NOMO-1 treated with dmso at 0.1 percent for 144 hours (cell line): ENCODE measurements around the gene GTF2F2.
A peak's percentile ranks its signal among the peaks of the same experiment; 100 is the strongest.

Source experiments
- DNase-seq: peaks from one replicate; lab custom pipeline; 2025; ENCODE audit not compliant: unreplicated experiment; lab: John Stamatoyannopoulos, UW

GTF2F2 gene

GRCh38 chr13:45209229-45209628 lies 88.9 kb downstream of the GTF2F2 start:
- no peak for DNase-seq

- DNase-seq: no peak
These were observed 95.2 kb downstream of the GTF2F2 start for GRCh38 chr13:45215392-45216077.

GRCh38 chr13:45216193-45216592 lies 95.9 kb downstream of the GTF2F2 start:
- no peak for DNase-seq

GRCh38 chr13:45218689-45219088 lies 98.4 kb downstream of the GTF2F2 start:
- no peak for DNase-seq

GRCh38 chr13:45219123-45219891 lies 99.0 kb downstream of the GTF2F2 start:
- DNase-seq: no peak

- peak; percentile 46 for DNase-seq
These were observed 99.6 kb downstream of the GTF2F2 start for GRCh38 chr13:45219938-45220375.

GRCh38 chr13:45220403-45220802 lies 100.1 kb downstream of the GTF2F2 start:
- no peak for DNase-seq

GRCh38 chr13:45222516-45222915 lies 102.2 kb downstream of the GTF2F2 start:
- DNase-seq: no peak

- no peak for DNase-seq
These were observed 102.6 kb downstream of the GTF2F2 start for GRCh38 chr13:45222919-45223318.

GRCh38 chr13:45224176-45224575 lies 103.9 kb downstream of the GTF2F2 start:
- DNase-seq: no peak

- no peak for DNase-seq
These were observed 105.1 kb downstream of the GTF2F2 start for GRCh38 chr13:45225370-45225769.

- no peak for DNase-seq
These were observed 105.7 kb downstream of the GTF2F2 start for GRCh38 chr13:45226024-45226423.

GRCh38 chr13:45228002-45228401 lies 107.7 kb downstream of the GTF2F2 start:
- no peak for DNase-seq

GRCh38 chr13:45229172-45229571 lies 108.9 kb downstream of the GTF2F2 start:
- DNase-seq: no peak

GRCh38 chr13:45231305-45231704 lies 111.0 kb downstream of the GTF2F2 start:
- no peak for DNase-seq

GRCh38 chr13:45231722-45232121 lies 111.4 kb downstream of the GTF2F2 start:
- no peak for DNase-seq

- DNase-seq: no peak
These were observed 112.3 kb downstream of the GTF2F2 start for GRCh38 chr13:45232591-45232990.

- DNase-seq: no peak
These were observed 118.9 kb downstream of the GTF2F2 start for GRCh38 chr13:45238945-45239795.

- DNase-seq: no peak
These were observed 119.8 kb downstream of the GTF2F2 start for GRCh38 chr13:45240143-45240542.

GRCh38 chr13:45242070-45242469 lies 121.8 kb downstream of the GTF2F2 start:
- no peak for DNase-seq

- DNase-seq: no peak
These were observed 122.2 kb downstream of the GTF2F2 start for GRCh38 chr13:45242524-45242923.

- DNase-seq: no peak
These were observed 122.8 kb downstream of the GTF2F2 start for GRCh38 chr13:45243077-45243476.
